GM12801 (cell line): ENCODE results near the gene KLF9.

ENCODE experiments used
- TF ChIP-seq, protein P1 (sequence below): IDR thresholded peaks from one replicate; pipeline ENCODE4 v1.5.1; 2011; ENCODE audit warnings: control low read depth; ENCODE audit not compliant: insufficient read length; ENCODE audit errors: extremely low read depth

The KLF9 gene

DNA sequence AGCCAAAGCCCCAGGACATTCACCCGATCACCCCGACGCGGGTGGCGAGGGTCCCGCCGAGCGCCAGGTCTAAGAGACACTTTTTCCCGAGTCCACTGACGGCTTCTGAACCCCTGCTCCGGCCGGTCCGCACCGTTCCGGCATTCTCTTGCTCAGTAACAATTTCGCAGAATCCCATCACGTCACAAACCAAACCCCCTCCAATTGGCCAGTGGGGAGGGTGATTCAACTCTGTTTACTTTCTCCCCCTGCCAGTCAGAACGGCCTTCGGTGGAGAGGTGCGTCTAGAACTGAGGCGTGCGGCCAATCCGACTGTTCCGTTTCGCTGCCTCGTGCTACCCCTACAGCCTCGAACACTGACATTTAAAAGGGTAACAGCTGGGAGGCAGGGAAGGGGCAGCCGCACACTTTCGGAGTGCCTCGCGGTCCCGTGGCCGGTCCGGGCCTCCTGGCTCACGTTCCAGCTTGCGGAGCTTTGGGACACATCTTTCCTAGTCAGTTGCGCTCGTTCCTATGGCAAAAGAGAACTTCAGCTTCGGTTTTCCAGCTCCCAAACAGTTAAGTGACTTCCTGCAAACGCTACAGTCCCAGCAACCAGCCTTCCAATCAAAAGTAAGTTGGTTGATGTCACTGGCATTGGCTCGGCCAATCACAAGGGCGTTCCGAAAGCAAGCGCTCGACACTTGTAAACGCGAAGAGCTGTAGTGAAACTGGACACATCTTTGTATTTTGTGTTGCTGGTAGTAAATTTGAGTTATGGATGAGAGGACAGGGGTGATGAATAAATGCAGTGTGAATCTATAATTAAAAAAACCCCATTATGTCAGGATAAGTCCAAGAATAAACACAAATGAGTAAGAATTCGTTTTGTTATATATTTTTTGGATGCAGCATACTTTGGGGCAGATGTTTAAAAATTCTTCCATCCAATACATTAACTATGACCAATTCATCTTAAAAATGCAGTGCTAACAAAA, at the start of gene KLF9:
Gene KLF9 (minus strand): TSS at position 859 of the 977 bp plus-strand sequence. CDS start 1,294 bp downstream, outside the sequence.
- TF ChIP-seq, protein P1, sequence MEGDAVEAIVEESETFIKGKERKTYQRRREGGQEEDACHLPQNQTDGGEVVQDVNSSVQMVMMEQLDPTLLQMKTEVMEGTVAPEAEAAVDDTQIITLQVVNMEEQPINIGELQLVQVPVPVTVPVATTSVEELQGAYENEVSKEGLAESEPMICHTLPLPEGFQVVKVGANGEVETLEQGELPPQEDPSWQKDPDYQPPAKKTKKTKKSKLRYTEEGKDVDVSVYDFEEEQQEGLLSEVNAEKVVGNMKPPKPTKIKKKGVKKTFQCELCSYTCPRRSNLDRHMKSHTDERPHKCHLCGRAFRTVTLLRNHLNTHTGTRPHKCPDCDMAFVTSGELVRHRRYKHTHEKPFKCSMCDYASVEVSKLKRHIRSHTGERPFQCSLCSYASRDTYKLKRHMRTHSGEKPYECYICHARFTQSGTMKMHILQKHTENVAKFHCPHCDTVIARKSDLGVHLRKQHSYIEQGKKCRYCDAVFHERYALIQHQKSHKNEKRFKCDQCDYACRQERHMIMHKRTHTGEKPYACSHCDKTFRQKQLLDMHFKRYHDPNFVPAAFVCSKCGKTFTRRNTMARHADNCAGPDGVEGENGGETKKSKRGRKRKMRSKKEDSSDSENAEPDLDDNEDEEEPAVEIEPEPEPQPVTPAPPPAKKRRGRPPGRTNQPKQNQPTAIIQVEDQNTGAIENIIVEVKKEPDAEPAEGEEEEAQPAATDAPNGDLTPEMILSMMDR, result no peak

DNA sequence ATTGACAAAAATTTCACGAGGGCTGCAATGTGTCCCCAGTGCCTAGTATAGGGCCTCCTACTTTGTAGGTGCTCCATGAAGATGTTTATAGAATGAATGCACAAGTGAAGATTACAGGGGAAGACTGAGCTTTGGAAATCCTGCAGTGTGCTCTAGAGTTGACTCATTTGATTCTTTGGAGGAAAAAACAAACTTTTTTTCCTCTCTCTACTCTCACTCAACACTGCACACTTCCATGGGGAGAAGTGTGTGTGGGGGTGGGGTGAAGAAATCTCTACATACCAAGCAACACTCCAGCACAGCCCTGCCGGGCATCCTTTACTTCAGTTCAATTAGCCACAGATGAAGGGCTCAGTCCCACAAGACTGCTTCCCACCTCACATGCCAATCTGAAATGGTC, 49.4 kb upstream of the KLF9 start:
- TF ChIP-seq, protein P1, result no peak

DNA sequence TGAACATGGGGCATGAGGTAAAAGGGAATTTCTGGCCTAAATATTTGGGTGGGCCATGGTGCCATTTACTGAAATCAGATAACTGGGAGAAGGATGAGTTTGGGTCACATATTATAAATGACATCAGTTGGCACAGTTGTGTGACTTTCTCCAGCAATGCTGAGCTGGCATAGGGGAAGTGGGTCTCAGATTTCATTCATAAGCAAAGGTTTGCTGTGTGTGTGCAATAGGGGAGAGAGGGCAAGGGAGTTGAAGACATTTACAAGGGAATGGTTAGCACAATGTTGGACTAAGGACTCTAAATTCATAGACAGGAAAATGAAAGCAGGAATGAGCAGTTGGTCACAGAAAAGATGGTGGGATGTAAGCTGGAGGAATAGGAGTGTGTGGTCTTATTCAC, 47.8 kb upstream of the KLF9 start:
- TF ChIP-seq, protein P1, result no peak

DNA sequence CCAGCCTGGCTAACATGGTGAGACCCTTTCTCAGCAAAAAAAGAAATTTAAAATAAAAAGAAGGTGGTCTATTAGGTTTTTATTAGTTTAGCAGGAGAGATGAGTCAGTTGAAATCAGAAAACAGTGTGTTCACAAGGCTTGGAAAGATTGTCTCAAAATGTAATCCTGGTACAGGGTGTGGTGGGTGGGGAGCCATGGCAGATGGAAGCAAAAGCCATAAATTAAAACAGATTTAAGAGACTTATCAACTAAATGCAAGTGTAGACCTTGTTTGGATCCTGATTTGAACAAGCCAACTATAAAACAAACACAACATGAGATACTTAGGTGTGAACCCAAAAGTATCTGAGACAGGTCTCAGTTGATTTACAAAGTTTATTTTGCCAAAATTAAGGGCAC, 42.8 kb upstream of the KLF9 start:
- TF ChIP-seq, protein P1, result no peak

DNA sequence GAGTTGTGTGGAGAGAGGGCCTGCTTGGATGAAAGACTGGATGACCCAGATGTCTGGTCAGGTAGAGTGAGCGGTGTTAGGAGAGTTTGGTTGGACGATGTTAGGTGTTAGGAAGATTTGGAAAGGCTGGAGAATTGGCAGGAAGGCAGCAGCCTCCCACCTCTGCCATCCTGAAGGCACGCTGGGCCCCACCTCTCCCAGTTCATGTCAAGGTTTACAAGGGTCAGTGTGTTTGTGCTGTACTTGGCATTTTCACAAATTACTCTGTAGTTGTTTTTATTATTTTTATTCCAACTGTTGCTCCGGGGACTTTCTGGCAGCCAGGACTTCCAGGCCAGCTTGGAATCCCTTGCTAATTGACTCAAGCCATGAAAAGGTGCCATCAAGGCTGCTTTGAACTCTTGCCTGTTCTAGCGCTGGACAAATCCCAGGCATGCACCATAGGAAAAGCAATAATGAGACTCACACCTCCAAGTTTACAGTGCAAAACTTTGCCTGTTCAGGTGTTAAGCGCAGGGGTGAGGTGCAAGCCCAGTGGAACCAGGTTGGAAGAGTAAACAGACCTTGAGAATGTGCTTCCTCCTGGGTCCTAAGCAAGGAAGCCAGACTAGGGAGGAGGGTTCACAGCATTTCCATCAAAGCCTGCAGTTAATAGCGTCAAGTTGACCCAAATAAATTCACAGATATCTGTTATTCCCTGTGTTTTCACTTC, 41.7 kb upstream of the KLF9 start:
- TF ChIP-seq, protein P1, result no peak

DNA sequence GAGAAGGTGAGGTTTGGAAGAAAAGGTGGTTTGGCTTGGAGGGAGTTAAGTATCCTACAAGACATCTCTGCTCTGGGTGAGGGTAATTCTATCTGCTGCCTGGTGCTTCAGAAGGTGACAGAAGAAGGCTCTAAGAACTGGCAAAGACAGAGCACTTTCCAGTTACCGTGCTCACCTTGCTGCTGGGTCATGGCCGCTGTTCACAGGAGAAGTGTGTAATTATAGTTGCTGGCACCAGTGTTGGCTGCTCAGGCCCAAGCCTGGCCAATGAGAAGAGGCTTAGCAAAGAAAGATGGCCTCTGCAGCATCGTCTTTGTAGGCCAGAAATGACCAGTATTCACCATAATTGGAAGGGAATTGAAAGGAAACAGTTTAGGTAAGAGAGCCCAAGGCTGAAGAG, 37.9 kb upstream of the KLF9 start:
- TF ChIP-seq, protein P1, result no peak

DNA sequence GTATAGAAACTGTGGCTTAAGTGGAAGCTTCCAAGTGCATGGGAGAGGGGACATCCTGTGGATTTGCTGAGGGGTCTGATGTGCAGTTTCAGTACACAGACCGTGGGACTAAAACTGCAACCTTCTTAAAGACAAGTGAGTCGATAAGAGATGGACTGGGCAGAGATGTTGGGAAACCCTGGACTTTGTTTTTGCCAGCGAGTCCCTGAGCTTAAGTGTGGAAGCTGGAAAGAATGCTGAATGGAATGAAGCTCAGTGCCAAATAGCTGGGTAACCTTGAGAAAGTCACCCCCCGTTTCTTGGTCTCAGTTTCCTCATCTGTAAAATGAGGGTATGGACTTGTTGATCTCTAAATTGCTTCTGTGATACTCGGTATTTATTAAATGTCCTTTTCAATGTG, 37.3 kb upstream of the KLF9 start:
- TF ChIP-seq, protein P1, result no peak
